NCI-H1417 (cell line): ENCODE measurements around the gene HEXB.

Experiments
- DNase-seq, 3 experiments: peaks; one replicate each; lab custom pipeline; 2025; lab: John Stamatoyannopoulos, UW

The HEXB gene

DNA sequence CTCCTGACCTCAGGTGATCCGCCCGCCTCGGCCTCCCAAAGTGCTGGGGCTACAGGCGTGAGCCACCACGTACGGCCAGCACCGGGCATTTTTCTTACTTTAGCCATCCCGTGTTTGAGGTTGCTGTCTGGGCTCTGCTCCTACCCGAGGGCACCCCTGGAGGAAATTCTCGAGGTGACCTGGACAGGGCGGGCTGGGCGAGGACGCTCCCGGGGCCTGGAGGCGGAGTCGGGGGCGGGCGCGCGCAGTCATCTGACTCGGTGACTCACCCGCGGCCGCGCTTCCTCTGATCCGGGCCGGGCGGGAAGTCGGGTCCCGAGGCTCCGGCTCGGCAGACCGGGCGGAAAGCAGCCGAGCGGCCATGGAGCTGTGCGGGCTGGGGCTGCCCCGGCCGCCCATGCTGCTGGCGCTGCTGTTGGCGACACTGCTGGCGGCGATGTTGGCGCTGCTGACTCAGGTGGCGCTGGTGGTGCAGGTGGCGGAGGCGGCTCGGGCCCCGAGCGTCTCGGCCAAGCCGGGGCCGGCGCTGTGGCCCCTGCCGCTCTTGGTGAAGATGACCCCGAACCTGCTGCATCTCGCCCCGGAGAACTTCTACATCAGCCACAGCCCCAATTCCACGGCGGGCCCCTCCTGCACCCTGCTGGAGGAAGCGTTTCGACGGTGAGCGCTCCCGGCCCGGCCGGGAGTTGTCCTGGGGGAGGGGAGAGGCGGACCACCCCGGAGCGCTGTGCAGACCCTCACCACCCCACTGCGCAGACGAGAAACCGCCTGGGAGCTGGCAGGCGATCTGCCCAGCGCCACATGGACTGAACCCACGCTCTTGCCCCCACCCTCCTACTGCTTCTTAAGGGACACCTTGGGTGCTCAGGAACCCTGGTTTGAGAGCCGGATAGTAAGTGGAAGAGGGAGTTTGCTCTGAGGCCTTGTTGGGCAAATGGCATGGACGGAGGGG lies at the start of gene HEXB:
Gene HEXB, plus strand, starts transcription at position 334 of the 952 bp plus-strand sequence. Its CDS starts 28 bp downstream, at position 362.
- DNase-seq = peak; percentile 70 to 77 (median 73)

DNA sequence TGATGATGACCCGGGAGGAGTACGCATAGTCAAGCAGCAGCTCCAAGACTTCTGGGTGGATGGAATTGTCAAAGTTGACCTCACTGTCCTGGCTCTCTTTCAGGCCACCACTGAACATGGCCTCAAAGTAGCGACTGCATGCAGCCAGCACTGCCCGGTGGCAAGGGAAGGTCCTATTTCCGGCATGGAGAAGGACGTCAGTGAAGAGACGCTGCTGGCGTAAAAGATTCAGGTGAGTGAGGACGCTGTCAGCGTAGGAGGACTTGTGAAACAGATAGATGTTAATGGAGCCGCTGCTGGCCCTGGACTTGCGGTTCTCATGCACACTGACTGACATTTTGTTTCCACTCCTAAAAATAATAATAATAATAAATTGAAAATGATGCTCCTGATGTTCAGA lies 48.9 kb upstream of the HEXB start:
- DNase-seq = no peak

DNA sequence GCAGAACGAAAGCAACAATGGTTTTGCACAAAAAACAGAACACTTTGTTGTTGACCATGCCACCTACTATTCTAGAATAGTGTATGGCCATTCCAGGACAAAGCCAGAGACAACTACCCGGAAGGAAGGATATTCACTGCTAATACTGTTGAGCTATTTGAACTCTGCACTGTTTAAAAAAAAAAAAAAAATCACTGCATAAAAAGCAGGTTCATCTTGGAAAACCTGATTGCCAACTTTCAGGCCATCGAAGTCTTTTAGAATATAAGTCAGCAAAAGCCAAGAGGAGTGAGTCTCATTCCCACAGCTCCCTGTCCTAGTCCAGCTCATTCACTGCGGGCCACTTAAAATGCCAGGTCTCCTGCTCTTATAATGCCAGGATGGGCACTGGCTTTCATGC lies 48.5 kb upstream of the HEXB start:
- DNase-seq = no peak

DNA sequence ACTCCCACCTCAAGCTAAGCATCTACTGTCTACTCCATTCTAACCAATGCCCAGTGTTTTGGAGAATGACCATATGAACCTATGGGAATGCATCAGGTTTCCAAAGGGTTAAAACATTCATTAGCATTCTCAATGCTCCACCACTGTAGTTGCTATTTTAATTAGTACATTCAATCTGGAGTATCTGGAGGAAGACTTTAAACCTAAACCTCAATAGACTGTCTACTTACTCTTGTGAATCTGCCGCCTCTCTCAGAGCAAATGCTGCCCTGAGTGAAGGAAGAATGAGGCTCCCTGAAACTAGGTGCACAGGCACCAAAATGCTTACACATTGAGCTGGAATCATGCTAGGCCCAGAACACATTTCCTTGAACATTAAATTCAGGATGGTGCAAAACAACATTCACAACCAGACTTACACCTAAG lies 46.5 kb upstream of the HEXB start:
- DNase-seq = peak in 1 of 3 experiments; percentile 25

DNA sequence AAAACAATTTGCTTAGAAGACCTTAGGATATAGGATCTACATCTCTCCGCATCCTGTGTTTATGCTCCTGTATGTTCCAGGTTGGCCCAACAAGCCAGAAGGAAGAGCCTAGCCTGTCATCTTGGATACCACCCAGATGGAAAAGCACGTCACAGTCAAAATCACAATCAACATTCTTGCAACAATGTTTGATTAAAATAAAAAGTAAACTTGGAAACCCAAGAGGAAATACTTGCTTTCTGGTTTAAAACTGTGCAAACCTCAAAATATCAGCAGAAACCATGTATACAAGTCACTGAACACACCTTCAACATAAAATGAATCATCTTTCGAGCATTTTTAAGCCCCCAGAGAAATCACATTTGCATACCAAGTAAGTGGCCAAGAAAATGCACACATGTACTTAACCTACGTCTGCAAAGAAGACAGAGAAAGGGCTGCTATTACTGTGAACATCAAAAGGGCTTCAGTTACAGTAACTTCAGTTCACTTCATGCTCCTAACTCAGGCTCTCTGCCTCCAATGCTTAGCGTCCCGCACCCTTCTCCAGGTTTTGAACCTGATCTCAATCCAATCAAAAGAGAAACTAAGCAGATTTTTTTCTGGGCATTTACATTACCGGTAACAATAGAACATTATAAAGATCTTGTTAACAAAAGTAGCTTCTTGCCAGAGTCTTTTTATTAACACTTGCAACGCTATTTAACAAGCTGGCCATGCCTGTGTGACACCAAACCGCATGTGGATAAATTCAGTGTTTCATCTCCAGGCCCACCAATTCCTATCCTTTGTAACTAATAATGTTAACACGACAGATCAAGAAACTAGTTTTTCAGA lies 45.8 kb upstream of the HEXB start:
- peak in 2 of 3 experiments; percentile 19 to 58 for DNase-seq

DNA sequence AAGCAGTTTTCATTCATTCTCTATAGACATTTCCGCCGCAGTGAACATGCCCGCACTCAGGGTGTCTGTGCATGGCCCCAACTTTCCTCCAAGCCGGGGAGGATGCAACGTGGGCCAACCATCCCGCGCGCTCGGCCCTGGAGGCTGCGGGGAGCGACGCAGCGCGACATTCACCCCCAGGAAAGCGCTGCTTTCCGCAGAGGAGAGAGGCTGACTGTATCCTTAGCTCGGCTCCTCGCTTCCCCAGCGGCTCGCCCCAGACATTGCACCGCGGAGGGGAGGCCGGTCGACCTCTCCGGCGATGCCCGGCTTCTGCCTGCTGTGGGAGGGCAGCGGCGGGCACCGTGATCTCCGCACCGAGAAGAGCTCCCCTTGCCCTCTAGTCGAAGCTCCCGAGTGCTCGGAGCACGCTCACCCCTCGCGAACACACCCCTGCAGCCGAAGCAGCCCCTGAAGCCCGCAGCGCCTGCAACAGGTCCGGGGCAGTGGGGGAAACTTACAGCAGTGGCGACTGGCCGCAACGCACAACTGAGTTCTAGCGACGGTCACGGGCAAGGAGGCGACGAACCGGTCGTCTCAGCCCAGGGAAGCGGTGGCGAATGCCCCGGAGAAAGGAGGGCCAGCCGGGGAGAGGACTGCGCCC lies 45.1 kb upstream of the HEXB start:
- DNase-seq = peak; percentile 65 to 84 (median 76)

DNA sequence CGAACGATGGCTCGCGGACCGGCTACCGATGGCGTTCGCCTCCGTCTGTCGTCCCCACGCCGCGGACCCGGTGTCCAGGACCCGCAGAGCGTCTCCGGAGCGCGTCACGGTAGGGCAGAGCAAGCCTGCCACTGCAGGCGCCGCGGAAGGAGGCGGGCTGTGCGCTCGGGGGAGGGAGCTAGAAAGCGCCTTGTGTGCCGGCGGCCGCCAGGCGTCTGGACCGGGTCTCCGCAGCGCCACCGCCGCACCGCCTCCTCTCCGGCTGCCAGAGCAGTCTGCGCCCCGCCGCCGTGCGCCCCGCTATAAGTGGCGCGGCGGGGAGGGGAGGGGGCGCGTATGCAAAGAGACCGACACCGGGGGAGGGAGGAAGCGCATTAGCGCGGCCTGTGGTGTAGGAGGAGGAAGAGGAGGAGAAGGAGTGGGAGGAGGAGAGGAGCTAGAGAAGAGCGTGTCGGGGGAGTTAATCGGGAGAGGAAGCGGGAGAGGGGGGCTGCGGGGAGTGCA lies 44.5 kb upstream of the HEXB start, which contains the start of gene ENC1:
Gene ENC1, minus strand, starts transcription at position 279 of the 504 bp plus-strand sequence. CDS start 4,243 bp downstream, outside the sequence.
- peak; percentile 86 to 92 (median 89) for DNase-seq

DNA sequence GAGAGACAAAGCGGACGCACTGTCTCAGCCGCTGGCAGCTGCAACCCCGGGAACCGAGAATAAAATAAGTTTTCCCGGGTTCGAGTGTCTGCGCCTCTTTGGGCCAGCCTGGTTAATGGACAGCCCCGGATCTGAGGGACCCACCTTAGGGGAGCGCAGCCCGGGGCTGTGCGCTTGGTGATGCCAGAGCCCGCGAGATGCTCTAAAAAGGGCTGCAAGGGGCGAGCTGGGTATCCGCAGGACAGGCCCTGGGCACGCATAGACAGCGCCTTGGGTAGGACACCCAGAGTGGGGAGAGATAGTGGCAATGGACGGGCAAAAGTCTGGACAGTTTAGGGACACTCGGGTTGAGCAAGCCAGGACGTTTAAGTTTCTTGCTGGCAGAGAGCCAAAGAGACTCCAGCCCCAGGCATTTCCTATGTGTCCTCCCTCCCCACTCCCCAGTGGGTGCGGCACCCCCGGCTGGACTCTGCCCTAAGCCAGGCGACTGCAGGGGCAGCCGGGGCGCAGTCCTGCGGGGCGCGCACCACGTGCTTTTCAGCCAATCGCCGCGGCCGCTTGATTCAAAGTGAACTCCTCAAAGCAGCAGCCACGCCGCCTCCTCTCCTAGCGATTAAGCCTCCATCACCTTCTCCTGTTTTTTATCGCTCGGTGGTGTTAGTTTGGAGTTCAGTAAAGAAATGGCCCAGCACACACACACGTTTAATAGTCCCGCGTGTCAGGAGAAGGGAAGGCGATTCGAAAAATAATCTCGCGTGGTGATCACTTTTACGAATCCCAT lies 43.9 kb upstream of the HEXB start:
- DNase-seq = peak; percentile 85 to 89 (median 86)

DNA sequence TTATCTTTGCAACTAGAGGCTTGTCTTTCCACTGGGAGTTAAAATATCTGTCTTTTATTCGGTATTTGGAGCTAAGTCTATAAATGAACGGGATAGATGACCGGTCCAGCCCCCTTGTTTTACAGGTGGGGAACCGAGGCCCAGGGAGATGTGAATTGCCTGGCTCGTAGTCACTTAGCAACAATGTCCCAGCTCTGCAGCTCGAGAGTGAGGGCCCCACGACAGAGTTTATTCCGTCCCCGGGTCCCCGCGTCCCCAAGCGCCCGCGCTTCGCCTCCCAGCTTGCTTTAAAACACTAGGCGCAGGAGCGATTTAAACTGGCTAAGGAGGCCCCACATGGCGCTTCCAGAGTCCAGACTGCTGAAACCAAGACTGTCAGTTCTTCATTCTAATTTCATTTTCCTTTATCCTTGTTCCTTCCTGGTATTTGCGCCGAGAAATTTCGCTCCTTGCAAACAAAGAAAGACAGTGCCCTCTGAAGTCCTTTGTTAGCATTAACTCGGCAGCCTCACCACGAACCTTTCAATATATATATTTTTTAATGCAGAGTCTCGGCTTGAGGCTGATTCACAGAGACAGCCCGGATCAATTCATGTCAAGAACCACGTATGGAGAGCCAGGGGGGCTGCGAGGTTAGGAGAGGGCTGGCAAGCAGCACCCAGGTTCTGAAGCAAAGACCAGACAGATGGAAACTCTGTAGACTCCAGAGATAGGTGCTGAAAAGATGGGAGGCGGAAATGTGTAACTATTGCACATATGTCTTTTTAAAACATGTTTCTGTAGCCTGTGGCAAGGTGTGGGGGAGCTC lies 43.1 kb upstream of the HEXB start:
- DNase-seq = peak; percentile 67 to 79 (median 67)

DNA sequence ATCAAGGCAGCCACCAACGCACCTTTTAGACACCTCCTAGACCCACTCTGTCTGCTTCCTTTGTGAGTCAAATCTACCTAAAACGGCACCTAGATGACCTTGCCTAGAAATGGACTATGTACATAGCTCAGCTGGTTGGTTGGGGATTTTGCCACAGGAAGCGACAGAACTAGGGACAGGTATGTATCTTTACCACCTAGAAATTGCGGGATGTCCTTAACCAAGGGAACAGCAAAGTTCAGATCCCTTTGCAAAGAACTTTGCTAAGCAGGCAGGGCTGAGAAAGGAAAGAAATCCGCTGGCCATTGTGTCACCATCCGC lies 42.5 kb upstream of the HEXB start:
- peak in 1 of 3 experiments; percentile 35 for DNase-seq

DNA sequence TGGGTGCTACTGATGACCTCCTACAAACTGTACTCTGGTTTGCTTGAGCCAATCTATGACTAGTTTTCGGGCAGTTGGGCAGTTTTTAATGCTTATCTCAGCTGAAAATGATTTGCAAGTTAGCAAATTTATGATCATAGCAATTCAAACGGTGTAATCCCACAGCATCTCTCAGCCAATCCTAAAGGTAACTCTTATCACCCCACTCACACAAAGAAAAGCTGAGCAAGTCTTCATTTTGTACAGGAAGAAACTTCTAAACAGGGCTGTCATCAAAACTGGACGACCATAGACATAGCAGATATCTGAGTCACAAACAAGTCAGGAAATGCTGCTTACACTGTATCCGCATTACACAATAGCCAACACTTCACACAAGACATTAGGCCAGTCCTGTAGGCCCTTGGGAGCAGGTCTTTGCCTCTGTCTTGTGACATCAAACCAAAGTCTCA lies 41.9 kb upstream of the HEXB start:
- DNase-seq = no peak

DNA sequence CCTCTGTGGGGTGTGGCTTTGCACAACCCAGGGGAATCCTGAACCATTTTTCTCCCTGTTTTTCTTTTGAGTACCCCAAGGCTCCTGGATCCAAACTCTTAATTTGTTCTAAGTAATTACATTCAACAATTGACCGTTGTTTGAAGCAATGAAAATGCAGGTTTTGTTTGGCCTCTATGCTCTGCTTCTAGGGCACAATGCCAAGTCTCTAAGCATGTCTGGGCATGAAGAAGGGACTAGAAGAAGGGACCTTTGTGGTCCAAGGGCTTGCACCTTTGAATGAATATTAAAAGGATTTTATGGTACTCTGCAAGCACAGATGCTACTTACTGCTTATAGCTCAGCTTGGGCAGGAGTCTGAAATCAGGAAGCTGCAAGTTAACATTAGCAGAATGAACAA lies 37.9 kb upstream of the HEXB start:
- DNase-seq = peak; percentile 9 to 81 (median 74)

DNA sequence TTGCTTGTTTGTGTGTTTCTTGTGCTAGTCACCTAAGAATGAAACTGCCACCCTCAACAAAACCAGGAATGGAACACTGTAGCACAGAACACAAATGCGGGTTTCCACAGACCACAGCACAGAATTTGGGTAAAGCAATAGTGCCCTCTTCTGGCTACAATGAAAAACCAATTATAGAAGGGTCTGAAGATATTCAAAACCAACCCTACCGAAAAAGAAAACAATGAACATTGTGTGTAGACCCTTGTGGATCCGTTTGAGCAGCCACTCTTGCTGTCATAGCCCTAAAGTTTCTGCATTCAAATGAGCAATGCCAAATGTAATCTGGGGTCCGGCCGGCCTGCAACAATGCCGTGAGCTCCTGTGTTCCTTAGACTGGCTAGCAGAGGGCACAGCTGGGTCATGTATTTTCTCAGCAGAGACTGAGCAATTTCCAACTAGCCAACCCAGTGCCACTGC lies 36.2 kb upstream of the HEXB start:
- DNase-seq = peak; percentile 6 to 76 (median 74)

DNA sequence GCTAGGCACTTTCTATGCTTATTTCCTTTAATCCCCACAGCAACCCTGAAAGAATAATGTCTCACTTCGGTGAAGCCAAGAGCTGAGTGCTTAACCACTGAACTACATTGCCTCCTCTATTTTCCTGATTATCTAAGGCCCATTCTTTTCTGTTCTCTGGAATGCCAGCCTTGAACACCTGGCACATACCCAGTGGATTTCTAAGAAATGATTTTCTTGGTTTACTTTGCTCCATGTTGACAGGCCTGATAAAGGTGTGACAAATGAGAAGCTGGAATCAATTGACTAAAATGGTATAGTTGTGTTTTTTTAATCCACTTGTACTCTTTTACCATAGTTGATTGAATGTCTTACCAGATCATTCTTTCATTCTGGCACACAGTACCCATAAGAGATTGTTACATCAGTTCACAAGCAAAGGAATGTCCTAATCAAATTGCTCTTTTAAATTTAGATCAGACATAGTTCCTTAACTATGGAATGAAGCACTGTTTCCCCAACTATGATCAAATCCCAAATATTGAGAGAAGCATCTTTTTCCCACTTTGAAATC lies 35.5 kb upstream of the HEXB start:
- DNase-seq = no peak

DNA sequence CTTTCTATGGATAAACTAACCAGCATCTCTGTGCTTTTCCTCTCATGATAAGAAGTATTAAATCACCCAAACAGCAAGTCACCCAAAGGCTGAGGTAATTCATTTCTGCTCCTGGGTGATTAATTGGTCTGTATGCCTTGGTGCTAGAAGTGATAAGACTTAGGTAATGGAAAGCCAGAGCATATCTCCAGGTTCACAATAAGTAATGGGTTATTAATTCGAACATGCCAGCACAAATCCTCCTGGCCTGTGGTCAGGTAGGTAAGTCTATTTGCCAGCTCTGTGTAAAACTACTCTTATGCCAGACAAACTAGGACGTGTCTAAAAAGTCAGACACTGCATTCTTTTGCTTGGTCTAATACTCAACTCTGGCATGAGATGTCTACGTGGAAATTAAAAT lies 33.3 kb upstream of the HEXB start:
- DNase-seq = no peak

DNA sequence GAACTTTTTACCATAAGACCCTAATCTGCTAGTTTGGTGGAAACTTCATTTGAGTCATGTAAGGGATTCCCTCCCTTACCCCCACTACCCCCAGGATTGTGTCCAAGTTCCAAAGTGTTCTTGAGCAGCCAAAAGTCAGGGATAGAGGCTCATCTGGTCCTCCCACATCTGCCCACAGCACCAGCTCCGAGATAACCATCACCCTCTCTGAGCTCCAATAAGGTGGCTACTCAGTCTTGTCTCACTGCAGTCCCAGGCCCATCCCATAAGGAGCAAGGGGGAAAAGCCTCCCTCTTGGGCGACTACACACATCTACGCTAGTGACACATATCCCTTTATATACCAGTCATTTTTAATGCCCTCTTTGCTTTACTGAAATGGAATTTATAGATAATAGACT lies 32.5 kb upstream of the HEXB start:
- DNase-seq = no peak

DNA sequence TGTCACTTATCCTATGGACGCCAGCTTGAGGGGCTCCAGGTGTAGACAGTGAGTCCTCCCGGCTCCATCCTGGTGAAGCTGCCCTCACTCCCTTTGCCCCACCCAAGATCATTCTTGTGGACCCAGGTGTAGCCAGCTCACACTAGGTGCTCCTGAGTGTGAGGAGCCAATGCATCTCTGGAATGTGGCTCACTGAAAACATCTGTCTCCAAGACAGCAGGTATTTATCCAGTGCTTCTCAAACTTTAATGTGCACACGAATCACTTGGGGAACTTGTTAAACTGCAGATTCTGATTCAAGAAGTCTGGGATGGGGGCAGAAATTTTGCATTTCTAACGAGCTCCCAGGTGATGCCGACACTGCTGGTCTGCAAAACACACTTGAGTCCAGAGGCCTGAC lies 31.0 kb upstream of the HEXB start:
- no peak for DNase-seq

DNA sequence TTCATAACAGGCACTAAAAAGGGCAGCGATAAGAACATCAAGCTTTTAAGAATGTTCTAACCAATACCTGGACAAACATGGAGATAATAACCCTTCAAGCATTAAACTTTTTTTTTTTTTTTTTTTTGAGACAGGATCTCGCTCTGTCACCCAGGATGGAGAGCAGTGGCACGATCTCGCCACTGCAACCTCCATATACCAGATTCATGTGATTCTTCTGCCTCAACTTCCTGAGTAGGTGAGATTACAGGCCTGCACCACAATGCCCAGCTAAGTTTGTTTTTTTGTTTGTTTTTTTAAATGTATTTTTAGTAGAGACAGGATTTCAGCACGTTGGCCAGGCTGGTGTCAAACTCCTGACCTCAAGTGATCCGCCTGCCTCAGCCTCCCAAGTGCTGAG lies 29.8 kb upstream of the HEXB start:
- DNase-seq = no peak

DNA sequence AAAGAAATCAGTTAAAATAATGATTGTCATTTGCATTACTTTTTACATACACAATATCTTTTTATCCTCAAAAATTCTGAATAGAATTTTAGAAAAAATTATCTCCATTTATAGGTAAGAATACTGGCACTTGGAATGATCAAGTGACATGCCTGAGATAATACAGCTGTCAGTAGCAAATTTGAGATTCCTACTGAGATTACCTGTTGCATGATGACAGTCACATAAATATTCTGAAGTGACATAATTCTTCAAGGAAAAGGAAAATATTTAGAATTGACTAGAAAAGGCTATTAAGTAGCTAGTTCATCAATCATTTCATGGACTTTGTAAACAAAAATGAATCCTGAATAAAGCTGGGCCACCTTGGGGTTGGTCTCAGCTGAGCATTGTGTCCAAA lies 29.3 kb upstream of the HEXB start:
- DNase-seq = peak in 1 of 3 experiments; percentile 3

DNA sequence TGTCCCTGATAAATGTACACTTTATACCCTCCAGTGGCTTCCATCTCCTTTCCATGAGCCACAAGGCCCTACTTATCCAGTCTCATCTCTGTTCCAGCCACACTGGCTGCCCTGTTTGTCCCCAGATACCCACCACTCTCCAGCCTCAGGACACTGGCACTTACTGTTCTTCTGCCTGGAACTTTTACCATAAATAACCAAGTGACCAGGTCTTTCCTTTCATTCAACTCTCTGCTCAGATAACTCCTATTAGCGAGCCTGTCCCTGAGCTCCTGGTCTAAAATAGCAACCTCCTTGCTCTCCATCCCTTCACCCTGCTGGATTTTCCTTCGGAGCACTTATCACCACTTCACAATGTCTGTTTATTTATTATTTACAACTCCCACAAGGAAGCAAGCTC lies 27.9 kb upstream of the HEXB start:
- DNase-seq = no peak
